ENCODE measurements around the gene IER5L.

- no peak for TF ChIP-seq CTCF (IDR thresholded peaks at IDR 0.05 in 4 of 5, conservative IDR thresholded peaks at IDR 0.05 in 1 of 5)
- no peak for TF ChIP-seq POLR2A (IDR thresholded peaks at IDR 0.05)
Observed at GRCh38 chr9:129170229-129170628, 7.8 kb downstream of the IER5L start.

All from gastrocnemius medialis (tissue), 4 donors.